Measurements from ENCODE around the gene SRSF8.

GRCh38 chr11:95065336-95065735, 1.4 kb upstream of the SRSF8 start:
- TF ChIP-seq POLR2A (IDR thresholded peaks at IDR 0.05; ENCODE audit: low read length) (no peak), GATA1 (IDR thresholded peaks at IDR 0.05; ENCODE audit: low read depth, low read length) (no peak)
